GM12878 (cell line): Measurements from ENCODE around the gene SPATA19. TPM values are rescaled to one million over a fixed set of nuclear protein-coding genes. Genes with fewer than 3 reads are reported as not detected.

Experiments used
- ATAC-seq: fragments of 200-7000 bp; cut with Tn5 transposase; 3 replicates; pipeline ENCODE4 v1.9.1; 2020; ENCODE audit warnings: mild to moderate bottlenecking, moderate library complexity
- BruUV-seq: library from RNA; stranded (reverse); fragments of 400-500 nt; replicated peaks from 2 replicates; lab custom pipeline; 2021; lab: Mats Ljungman, UMichigan
- CTCF ChIA-PET: fragments of 300-600 bp; sonication (Branson Sonifier 250); formaldehyde crosslinking; extraction: SDS; loops from one replicate; lab custom pipeline; 2021; ENCODE audit warnings: inconsistent platforms; lab: Yijun Ruan, JAX
- POLR2A ChIA-PET: fragments of 350-600 bp; formaldehyde crosslinking; extraction: SDS; loops from one replicate; lab custom pipeline; 2021; ENCODE audit warnings: inconsistent platforms; lab: Charles Lee
- RAD21 ChIA-PET: fragments of 300-600 bp; sonication (Branson Sonifier 250); formaldehyde crosslinking; loops from one replicate; lab custom pipeline; 2023; ENCODE audit warnings: antibody characterized with exemption; ENCODE audit not compliant: unreplicated experiment; lab: Charles Lee
- SMC1A ChIA-PET: fragments of 300-600 bp; sonication (Branson Sonifier 250); formaldehyde crosslinking; loops from one replicate; lab custom pipeline; 2023; ENCODE audit not compliant: unreplicated experiment, uncharacterized antibody; lab: Charles Lee
- DNase-seq: peaks from one replicate; pipeline ENCODE4 v3.0.0-alpha.2; 2011; ENCODE audit warnings: low read depth, low spot score
- FAIRE-seq: peaks from 3 replicates; lab custom pipeline; 2011; peaks lifted over from hg19 to GRCh38; lab: Jason Lieb, UNC
- H2AFZ ChIP-seq: 2 replicates; pipeline ENCODE4 v1.6.0; 2011; ENCODE audit warnings: low read depth, low read length, control low read depth; ENCODE audit not compliant: control insufficient read depth
- H3K27ac ChIP-seq: 2 replicates; pipeline ENCODE4 v1.5.1; 2011; ENCODE audit warnings: control low read depth; ENCODE audit not compliant: control insufficient read depth, insufficient read depth
- H3K27me3 ChIP-seq, 2 experiments: replicated peaks in 1 of 2; 2 replicates each; pipeline versions ENCODE4 v1.6.0 to v1.6.1; 2011; ENCODE audit warnings: low read length in 1 of 2; ENCODE audit not compliant: control insufficient read depth in 2 of 2, insufficient read depth in 2 of 2
- H3K36me3 ChIP-seq, 2 experiments: 2 replicates each; pipeline ENCODE4 v1.5.1; 2011; ENCODE audit warnings: low read length in 1 of 2; ENCODE audit not compliant: control insufficient read depth in 2 of 2, insufficient read depth in 2 of 2
- H3K4me1 ChIP-seq: 2 replicates; pipeline ENCODE4 v1.6.1; 2011; ENCODE audit warnings: mild to moderate bottlenecking, low read length, moderate library complexity, mixed read lengths; ENCODE audit not compliant: control insufficient read depth, insufficient read depth
- H3K4me2 ChIP-seq: 2 replicates; pipeline ENCODE4 v1.6.0; 2011; ENCODE audit warnings: control low read depth; ENCODE audit not compliant: control insufficient read depth, insufficient read depth
- H3K4me3 ChIP-seq: fragments of 200-600 bp; sonication (generic); 2 replicates; pipeline ENCODE4 v1.5.1; 2016
- H3K79me2 ChIP-seq: 2 replicates; pipeline ENCODE4 v1.6.0; 2011; ENCODE audit warnings: low read length; ENCODE audit not compliant: control insufficient read depth, insufficient read depth
- H3K9ac ChIP-seq: 2 replicates; pipeline ENCODE4 v1.8.0; 2011; ENCODE audit warnings: low read length, control low read depth, mixed read lengths; ENCODE audit not compliant: control insufficient read depth, insufficient read depth
- H3K9me3 ChIP-seq: replicated peaks from 3 replicates; pipeline ENCODE4 v1.5.1; 2011; ENCODE audit warnings: mild to moderate bottlenecking, low read length; ENCODE audit not compliant: control insufficient read depth, insufficient read depth
- H4K20me1 ChIP-seq: 2 replicates; pipeline ENCODE4 v1.6.0; 2011; ENCODE audit not compliant: control insufficient read depth, insufficient read depth
- FOS ChIP-seq: IDR thresholded peaks from 3 replicates; pipeline ENCODE4 v1.6.1; 2011; ENCODE audit warnings: borderline replicate concordance; ENCODE audit not compliant: insufficient read length; ENCODE audit errors: extremely low read depth
- NFIC ChIP-seq: IDR thresholded peaks from 2 replicates; pipeline ENCODE4 v1.6.1; 2012; ENCODE audit warnings: low read depth, mild to moderate bottlenecking, inconsistent platforms, low read length, moderate library complexity
- NFXL1 ChIP-seq: fragments of 450-650 bp; IDR thresholded peaks from 2 replicates; pipeline ENCODE4 v1.6.1; 2017; ENCODE audit warnings: antibody characterized with exemption, mild to moderate bottlenecking, borderline replicate concordance
- NFYB ChIP-seq: IDR thresholded peaks from 2 replicates; pipeline ENCODE4 v1.6.1; 2011; ENCODE audit warnings: low read depth, mild to moderate bottlenecking, low read length, improper control_type of control experiment, moderate library complexity; ENCODE audit not compliant: insufficient read depth
- POLR2A ChIP-seq: IDR thresholded peaks from 2 replicates; pipeline ENCODE4 v1.6.1; 2011; ENCODE audit warnings: low read depth, mild to moderate bottlenecking, low read length
- POLR2AphosphoS5 ChIP-seq: IDR thresholded peaks from 2 replicates; pipeline ENCODE4 v1.6.1; 2011; ENCODE audit warnings: mild to moderate bottlenecking, low read length, inconsistent platforms
- SMAD5 ChIP-seq: IDR thresholded peaks from 2 replicates; pipeline ENCODE4 v1.6.1; 2016; ENCODE audit warnings: antibody characterized with exemption, low read depth
- TCF7 ChIP-seq: IDR thresholded peaks from 2 replicates; pipeline ENCODE4 v1.6.1; 2014; ENCODE audit warnings: antibody characterized with exemption, borderline replicate concordance
- ZZZ3 ChIP-seq: IDR thresholded peaks from 2 replicates; pipeline ENCODE4 v1.6.1; 2011; ENCODE audit warnings: low read depth; ENCODE audit not compliant: control insufficient read depth, insufficient read length
- WGBS: methylation state at CpG from one replicate; pipeline ENCODE4 v1.1.6; 2016; ENCODE audit warnings: low lambda C conversion rate; ENCODE audit not compliant: insufficient replicate concordance, insufficient coverage; ENCODE audit errors: missing lambda C conversion rate; 5-methylcytosine and 5-hydroxymethylcytosine counted together
- in situ Hi-C: fragments of 300-500 bp; cut with MboI; formaldehyde crosslinking; loops from 9 replicates; pipeline ENCODE4 v1.14.3; 2018; ENCODE audit warnings: mixed read lengths
- intact Hi-C: fragments of 100-400 bp; cut with micrococcal nuclease; formaldehyde crosslinking; loops from one replicate; pipeline ENCODE4 v1.14.2; 2022; ENCODE audit not compliant: unreplicated experiment
- polyA plus RNA-seq, 11 experiments: library from polyadenylated mRNA; depleted of rRNA in 4 of 11; unstranded in 6 of 11; stranded (reverse) in 5 of 11; fragments of >200 nt; fragmentation: Nextera tagmentation in 4 of 11; fragmentation: Illumina TruSeq in 1 of 11; extraction: Ambion mirVana in 4 of 11; extraction: Trizol in 1 of 11; gene quantifications; 1 replicate in 1 of 11; 2 replicates in 10 of 11; pipeline versions ENCODE4 v1.2.1 to v1.2.3, GENCODE V29; 2011 to 2016; ENCODE audit warnings: inconsistent platforms in 2 of 11, missing spikeins in 2 of 11, low read depth in 1 of 11
- total RNA-seq, 4 experiments: library from RNA; depleted of rRNA in 3 of 4; stranded (reverse); fragments of >200 nt in 3 of 4; fragmentation: Illumina TruSeq in 1 of 4; extraction: Trizol in 1 of 4; gene quantifications; 2 replicates each; pipeline versions ENCODE4 v1.2.1 to v1.2.3, GENCODE V29; 2013 to 2021
- TF ChIP-seq, protein P1 (sequence below): fragments of 150-350 bp; IDR thresholded peaks from 2 replicates; pipeline ENCODE4 v1.6.1; 2014; ENCODE audit warnings: mild to moderate bottlenecking, low read depth, low read length

The SPATA19 gene
- total and polyA plus RNA-seq, 10 of the 15 experiments (the other 5 are each of a cell fraction or from before 2014, with no cell fraction given): not detected

GRCh38 chr11:133826866-133827265 is 18.4 kb downstream of the SPATA19 start:
- ChIA-PET RAD21 (no interaction called here), POLR2A (no interaction called here), SMC1A (no interaction called here), CTCF (interaction anchor here (0.6 to 1.0 kb wide), 2 partner anchors 326 to 749 kb away, joined by 3 read pairs; no protein-coding TSS in a partner anchor)
- 4% methylated on average over 4 of the region's 4 CpGs for WGBS
- Histone ChIP-seq H4K20me1 (no peaks in the 10 kb centered on the region; the same call in 1 of the 2 replicates), H3K9me3 (no peaks in the 10 kb centered on the region), H3K4me3 (no peak overlapping the region), H3K4me1 (no peaks in the 10 kb centered on the region), H2AFZ (no peak overlapping the region), H3K36me3 (no peaks in the 10 kb centered on the region), H3K9ac (no peak overlapping the region), H3K27me3 (no peaks in the 10 kb centered on the region; a peak in 2 of 4 replicates), H3K27ac (no peak overlapping the region), H3K79me2 (no peaks in the 10 kb centered on the region), H3K4me2 (no peak overlapping the region)
- no peak for TF ChIP-seq NFYB
- TF ChIP-seq ZZZ3: no peak
- FAIRE-seq: no peak
- no peak for DNase-seq
- ATAC-seq: no peak
- intact Hi-C loops: no loop called here
- in situ Hi-C loops: loop anchor here (5.0 kb wide), 2 partner anchors 690 to 740 kb away; no protein-coding TSS in a partner anchor
- BruUV-seq: no TSS peak

- CTCF ChIA-PET: interaction anchor here (0.5 to 1.0 kb wide), 2 partner anchors 246 to 748 kb away, joined by 3 read pairs; no protein-coding TSS in a partner anchor
Observed at GRCh38 chr11:133825666-133826065, 19.6 kb downstream of the SPATA19 start.

More at GRCh38 chr11:133825666-133826065, 19.6 kb downstream of the SPATA19 start:
- POLR2A ChIA-PET: no interaction called here
- no peak overlapping the region for H3K9ac ChIP-seq
- H4K20me1 ChIP-seq: no peaks in the 10 kb centered on the region; the same call in 1 of the 2 replicates
- H3K27ac ChIP-seq: no peak overlapping the region
- no peak for FAIRE-seq
- no peaks in the 10 kb centered on the region; a peak in 2 of 4 replicates for H3K27me3 ChIP-seq
- RAD21 ChIA-PET: no interaction called here
- no peak for ATAC-seq
- no peak overlapping the region for H3K4me2 ChIP-seq
- in situ Hi-C loops (loop anchor here (5.0 kb wide), 2 partner anchors 688 to 738 kb away; no protein-coding TSS in a partner anchor), intact Hi-C loops (no loop called here)
- no TSS peak for BruUV-seq
- H3K79me2 ChIP-seq: no peaks in the 10 kb centered on the region
- SMC1A ChIA-PET: no interaction called here
- no peaks in the 10 kb centered on the region for H3K9me3 ChIP-seq
- no peak overlapping the region for H3K4me3 ChIP-seq
- H3K36me3 ChIP-seq: no peaks in the 10 kb centered on the region
- 0% methylated on average over 3 of the region's 3 CpGs for WGBS
- H2AFZ ChIP-seq: no peak overlapping the region
- no peak for DNase-seq
- no peaks in the 10 kb centered on the region for H3K4me1 ChIP-seq
- TF ChIP-seq SMAD5: no peak
- no peak for TF ChIP-seq TCF7
- no peak for TF ChIP-seq POLR2A
- no peak for TF ChIP-seq NFXL1
- no peak for TF ChIP-seq FOS
- no peak for TF ChIP-seq POLR2AphosphoS5
- no peak for TF ChIP-seq NFIC
- TF ChIP-seq, protein P1, sequence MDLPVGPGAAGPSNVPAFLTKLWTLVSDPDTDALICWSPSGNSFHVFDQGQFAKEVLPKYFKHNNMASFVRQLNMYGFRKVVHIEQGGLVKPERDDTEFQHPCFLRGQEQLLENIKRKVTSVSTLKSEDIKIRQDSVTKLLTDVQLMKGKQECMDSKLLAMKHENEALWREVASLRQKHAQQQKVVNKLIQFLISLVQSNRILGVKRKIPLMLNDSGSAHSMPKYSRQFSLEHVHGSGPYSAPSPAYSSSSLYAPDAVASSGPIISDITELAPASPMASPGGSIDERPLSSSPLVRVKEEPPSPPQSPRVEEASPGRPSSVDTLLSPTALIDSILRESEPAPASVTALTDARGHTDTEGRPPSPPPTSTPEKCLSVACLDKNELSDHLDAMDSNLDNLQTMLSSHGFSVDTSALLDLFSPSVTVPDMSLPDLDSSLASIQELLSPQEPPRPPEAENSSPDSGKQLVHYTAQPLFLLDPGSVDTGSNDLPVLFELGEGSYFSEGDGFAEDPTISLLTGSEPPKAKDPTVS: no peak
